Activated CD4-positive, CD25-positive, alpha-beta regulatory T cell treated with anti-CD3 and anti-CD28 coated beads, Interleukin-2, amount 50 U/mL, for 72 hours (primary cell): Measurements from ENCODE around the gene BPIFA2.
"Not testable (repeated sequence)": the region's sequence is repeated elsewhere in the genome, so short reads cannot be mapped to it uniquely, and the experiment has no call there.

Source experiments
- DNase-seq: peaks from one replicate; pipeline ENCODE4 v3.0.0; 2021

Gene BPIFA2, protein sequence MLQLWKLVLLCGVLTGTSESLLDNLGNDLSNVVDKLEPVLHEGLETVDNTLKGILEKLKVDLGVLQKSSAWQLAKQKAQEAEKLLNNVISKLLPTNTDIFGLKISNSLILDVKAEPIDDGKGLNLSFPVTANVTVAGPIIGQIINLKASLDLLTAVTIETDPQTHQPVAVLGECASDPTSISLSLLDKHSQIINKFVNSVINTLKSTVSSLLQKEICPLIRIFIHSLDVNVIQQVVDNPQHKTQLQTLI

DNA sequence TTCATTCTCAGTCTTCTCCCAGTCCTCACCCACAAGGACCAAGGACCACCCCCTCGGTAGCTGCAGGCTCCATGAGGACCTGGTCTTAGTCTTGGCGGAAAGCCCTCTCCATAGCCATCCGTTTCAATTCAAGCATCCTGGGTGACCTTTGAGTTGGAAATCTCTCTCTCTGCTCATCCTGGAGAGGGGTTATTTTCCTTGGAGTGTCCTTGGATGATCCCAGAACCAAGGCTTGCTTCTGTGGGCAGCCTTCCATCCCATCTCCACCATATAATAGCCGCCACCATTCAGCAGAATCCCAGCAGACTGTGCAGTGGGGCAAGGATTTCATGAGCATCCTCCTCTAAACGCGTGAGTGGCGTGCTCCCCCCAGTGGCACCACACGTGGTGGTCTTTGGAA, at the start of gene BPIFA2:
Gene BPIFA2, plus strand, starts transcription at position 301 of the 400 bp plus-strand sequence. CDS start 987 bp downstream, outside the sequence.
- no peak for DNase-seq

DNA sequence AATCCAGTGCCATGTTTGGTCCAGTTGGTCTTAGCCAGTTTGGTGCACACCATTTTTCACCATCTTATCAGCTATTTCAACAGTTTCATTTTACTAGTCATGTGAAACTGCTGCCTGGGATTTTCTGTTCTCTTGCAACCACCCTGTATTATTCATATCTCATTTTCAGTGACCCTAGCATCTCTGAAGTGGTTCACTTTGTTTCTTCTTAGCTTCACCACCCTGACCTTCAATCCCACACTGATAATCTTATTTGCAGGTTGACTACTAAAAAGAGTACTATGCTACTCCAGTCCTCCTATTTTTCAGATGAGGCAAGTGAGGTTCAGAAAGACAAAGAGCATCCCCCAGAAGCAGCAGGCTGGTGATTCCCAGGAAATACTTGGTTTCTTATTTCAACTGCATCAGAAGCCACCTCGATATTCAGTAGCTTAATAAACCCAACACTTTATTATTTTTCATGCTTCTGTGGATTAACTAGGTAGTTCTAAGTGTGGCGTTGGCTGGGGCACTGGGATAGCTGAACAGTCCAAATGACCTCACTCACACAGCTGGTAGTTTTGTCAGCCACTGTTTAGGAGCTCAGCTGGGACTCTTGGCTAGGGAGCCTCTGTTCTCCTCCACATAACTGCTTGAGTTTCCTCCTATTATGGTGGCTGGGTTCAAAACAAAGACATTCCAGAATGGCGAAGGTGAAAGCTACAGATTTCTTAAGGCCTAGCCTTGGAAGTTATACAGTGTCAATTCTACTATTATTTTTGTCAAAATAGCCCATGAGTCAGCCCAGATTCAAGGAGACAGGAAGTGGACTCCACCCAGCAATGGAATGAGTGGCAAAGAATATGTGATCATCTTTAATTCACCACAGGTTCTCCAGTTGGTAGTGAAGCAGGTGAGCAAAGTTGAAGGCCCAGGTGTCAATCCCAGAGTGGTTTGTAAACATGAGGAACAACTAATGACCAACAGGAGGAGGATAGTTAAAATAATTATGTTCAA, 47.9 kb upstream of the BPIFA2 start:
- DNase-seq: no peak

DNA sequence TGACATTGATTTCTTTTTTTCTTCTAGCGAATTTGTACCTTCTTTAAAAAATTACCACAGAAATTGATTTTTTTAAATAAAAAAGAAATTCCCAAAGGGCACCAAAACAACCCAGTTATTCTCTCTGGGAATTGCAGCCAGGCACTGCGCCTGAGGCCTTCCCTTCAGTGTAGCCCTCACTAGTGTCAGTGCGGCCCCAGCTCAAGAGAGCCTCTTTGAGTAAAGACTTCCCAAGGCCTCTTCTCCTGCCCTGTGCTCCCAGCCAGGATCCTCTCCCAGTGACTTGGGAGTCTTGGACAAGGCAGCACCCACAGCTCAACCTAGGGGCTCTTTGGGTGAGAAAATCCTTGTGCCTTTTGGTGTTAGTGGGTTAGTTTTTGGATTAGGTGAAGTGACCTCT, 47.0 kb upstream of the BPIFA2 start:
- DNase-seq: no peak

DNA sequence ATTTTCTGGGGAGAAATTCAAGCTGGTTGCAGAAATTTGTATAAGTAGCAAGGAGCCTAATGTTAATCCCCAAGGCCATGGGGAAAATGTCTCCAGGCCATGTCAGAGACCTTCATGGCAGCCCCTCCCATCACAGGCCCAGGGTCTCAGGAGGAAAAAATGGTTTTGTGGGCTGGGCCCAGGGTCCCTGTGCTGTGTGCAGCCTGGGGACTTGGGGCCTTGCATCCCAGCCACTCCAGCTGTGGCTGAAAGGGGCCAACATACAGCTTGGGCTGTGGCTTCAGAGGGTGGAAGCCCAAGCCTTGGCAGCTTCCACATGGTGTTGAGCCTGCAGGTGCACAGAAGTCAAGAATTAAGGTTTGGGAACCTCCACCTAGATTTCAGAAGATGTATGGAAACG, 45.7 kb upstream of the BPIFA2 start:
- not testable (repeated sequence) for DNase-seq

DNA sequence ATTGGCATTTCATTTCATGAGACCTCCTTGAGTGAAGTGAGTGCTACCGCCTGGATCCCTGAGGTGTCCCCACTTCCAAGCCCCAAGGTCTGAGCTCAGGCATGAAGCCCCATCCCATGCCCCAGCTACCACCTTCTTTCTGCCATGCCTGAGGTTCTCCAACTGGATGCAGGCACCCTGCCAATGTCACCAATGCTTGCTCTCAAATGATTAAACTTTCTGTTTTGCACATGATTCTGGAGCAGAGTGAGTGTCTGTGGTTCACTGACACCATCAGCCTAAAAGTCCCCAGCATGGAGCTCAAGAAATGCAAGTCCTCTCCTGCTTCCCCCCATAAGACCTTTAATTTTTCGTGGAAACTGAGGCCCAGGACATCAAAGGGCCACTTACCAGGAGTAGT, 43.7 kb upstream of the BPIFA2 start:
- DNase-seq: no peak

DNA sequence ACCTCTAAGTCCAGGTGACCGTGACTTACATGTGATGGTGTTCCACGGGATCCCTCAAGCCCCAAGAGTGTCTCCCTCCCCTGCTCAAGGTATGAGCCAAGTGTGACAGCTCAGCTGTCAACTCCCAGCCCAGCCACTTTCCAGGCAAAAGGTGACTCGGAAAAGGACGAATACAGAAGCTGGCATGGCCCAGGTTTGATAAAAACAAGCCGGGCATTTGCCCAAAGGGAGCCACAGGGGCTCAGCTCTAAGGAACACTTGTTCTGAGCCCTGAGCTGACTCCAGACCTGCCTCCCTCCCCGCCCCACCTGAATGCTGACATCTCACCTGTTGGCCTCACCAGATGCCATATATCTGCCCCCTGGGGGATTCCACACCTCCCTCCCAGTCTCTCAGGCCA, 43.0 kb upstream of the BPIFA2 start:
- DNase-seq: no peak

DNA sequence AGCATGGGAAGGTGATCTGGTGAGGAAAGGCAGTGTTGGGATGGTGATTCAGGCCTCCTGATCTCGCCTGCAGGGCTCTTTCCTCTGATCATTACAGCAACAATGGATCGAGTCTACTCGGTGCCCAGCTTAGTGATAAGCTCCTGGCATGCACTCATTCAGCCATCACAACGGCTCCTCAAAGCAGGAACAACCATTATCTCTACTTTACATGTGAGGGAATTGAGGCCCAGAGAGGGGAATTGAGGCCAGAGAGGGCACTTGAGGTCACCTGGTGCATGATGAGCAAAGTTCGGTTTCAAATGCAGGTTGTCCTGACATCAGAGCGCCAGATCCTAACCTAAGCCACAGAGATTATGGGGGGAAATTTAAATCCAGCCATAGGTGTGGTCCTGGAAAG, 42.0 kb upstream of the BPIFA2 start:
- DNase-seq: no peak

DNA sequence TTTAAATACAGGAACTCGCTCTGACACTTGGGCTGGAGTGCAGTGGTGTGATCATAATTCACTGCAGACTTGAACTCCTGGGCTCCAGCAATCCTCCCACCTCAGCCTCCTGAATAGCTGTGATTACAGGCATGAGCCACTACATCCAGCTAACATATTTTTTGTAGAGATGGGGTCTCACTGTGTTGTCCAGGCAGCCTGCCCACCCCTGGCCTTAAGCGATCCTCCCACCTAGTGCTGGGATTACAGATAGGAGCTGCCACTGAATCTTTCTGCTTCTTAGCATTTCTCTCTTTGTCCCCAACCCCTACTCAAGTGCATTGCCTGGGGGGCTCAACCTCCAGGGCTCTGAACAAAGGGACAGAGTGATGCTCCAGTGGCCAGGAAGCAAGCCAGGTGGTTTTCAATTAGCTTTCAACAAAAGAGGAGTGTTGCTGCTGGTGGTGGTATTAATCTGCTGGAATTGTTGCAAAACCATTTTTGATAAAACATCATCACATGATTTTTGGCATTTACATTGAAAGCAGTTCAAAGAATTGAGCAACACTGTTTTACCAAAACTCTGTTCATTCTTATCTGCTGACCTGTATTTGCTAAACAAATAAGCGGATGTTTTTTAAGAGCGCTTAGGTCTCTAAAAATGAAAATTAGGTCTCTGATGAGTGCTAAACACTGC, 40.4 kb upstream of the BPIFA2 start:
- no peak for DNase-seq

DNA sequence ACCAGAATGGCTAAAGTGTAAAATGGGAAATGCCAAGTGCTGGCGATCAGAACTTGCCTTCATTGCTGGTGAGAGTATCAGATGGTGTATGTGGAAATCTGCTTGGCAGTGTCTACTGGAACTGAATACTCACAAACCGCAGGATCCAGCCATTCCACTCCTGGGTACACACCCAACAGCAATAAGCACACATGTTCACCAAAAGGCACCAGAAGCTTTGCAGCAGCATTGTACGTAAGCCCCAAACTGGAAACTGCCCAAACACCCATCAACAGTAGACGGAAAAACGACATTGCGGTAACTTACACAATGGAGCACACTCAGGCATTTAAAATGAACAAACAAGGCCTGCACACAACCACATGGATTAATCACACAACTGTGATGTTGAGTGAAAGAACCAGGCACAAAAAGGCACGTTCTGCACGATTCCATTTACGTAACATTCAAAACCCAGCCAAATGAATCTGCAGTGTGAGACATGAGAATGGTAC, 37.3 kb upstream of the BPIFA2 start:
- DNase-seq: no peak

DNA sequence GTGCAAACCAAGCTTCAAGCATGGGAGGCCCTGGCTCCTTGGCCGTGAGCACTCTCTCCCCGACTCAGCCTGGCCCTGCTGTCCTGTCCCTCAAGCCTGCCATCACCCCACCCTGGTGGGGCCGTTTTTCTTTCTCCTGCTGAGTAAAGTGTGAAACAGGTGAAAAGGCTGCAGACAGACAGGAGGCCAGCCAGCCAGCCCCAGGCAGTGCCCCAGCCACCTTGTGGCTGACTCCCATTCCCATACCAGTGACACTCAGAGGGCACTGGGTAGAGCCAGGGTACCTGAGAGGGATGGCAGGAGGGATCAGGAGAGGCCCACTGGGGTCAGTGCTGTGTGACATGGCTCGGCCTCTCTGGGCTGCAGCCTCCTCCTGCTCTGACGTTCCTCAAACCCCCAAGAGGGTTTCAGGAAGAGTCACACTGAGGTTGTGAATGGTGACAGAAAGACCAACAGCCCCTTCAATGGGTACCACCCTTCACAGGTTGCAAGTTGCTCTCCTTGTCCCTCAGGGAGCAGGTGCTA, 35.9 kb upstream of the BPIFA2 start:
- no peak for DNase-seq

DNA sequence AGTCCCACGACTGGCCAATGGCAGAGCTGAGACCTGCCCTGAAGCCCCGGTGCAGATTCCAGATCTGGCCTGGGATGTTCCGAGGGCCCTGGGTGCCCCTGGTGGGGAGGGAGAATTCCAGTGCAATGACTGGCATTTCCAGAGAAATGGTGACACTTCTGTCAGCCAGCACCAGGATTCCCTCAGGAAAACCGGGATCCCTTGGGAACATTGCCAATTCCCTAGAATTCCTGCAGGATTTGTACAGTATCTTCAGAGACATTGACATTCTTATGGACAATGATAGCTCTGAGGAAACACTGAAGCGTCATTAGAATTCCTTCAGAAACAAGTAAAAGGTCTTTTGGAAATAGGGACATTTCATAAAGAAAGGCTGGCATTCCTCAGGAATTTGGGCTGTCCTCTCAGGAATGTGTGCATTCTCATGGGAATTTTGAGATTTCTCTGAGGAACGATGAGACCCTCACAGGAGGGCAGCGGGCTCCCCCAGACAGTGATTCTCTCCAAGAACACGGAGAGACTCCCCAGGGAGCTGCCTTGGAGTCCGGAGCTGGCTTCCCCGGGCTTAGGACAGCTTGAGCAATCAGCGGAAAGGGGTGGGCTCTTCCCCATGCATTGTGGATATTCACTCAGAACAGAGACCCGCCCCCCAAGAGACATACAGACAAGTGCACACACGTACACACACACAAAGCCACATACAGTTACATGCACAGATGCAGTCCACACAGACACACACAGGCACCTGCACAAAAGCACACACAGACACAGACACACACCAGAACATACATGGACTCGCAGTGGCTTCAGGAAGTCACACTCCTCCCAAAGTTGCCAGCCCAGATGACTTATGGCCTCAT, 35.2 kb upstream of the BPIFA2 start:
- no peak for DNase-seq

DNA sequence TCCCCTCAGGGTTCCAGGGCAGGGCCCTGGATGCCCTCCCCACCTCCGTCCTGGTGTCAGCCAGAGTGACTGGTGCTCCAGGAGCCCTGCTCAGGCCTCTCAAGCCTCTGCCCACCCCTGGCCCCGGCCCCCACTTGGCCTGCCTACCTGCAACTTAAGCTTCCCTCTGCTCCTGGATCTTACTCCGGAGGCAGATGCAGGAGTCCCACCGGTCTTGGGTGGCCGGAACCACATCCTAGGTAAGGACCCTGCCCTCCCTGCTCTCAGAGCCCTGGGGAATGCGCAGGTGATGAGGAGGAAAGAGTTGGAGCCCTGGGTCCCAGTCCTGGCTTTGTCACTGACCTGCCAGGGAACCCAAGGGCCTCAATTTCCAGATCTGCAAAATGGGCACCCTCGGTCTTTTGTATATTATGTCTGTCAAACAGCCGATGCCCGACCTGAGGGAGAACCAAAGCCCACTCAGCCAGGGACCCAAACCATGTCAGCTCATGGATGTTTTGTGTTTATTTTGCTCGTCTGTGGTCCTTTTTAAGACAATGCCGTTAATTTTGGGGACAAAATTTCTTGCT, 34.5 kb upstream of the BPIFA2 start:
- DNase-seq: no peak

DNA sequence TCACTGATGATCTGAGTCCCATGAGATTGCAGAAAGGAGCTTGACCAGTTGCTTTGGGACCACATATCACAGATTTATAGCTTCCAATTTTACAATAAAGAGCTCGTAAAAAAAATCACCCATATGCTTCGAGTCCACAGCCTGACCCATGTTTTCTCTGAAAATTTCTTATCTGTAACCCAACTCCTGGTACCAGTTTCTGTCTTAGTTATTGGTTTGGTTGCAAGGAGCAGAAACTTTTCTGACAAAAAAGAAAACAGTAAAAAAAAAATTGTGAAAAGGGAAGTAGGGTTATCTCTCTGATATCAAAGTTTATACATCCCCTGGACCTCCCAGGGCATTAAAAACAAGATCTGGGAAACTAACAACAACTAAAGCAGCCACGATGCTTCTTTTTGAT, 30.8 kb upstream of the BPIFA2 start:
- no peak for DNase-seq

DNA sequence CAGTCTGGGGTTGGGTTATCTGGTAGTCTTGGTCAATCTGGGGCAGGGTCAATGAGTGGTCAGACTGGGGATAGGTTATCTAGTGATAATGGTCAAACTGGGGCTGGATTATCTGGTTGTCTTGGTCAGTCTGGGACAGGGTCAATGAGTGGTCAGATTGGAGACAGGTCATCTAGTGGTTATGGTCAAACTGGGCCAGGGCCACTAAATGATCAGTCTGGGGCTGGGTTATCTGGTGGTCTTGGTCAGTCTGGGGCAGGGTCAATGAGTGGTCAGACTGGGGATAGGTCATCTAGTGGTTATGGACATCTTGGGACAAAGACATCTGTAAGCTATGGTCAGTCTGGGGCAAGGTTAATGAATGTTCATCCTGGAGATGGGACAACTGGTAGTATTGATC, 28.5 kb upstream of the BPIFA2 start:
- no peak for DNase-seq

DNA sequence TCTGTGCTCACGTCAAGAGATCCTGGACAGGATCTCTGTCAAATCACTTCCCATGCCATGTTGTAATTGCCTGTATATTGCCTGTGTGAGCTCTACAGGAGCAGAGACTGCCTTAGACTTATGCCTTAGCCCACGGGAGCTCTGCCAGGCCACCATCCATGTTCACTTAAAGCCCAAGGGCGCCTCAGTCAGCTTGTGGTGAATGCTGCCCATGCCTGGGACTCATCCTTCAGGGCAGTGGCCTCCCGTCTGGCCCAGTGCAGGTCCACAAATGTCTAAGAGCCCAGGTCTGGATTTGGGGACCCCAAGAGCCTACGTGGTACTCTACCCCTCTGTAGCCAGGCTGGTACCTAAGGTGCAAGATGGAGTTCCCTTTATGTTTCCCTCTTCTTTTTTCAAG, 22.4 kb upstream of the BPIFA2 start:
- no peak for DNase-seq

DNA sequence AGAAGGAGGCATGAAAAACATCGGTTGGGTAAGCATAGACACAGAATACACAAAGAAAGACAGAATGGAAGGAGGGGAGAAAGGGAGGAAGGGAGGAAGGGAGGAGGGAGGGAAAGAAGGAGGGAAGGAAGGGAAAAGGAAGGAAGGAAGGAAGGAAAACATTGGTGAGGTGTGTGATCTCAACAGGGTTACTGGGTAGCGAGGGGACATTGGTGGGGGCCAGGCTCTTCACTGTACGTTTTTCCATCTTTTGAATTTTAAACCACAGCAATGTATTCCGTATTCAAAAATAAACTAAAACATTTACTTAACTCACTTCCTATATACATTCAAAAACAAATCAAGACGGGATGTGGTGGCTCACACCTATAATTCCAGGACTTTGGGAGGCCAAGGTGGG, 20.7 kb upstream of the BPIFA2 start:
- DNase-seq: no peak

DNA sequence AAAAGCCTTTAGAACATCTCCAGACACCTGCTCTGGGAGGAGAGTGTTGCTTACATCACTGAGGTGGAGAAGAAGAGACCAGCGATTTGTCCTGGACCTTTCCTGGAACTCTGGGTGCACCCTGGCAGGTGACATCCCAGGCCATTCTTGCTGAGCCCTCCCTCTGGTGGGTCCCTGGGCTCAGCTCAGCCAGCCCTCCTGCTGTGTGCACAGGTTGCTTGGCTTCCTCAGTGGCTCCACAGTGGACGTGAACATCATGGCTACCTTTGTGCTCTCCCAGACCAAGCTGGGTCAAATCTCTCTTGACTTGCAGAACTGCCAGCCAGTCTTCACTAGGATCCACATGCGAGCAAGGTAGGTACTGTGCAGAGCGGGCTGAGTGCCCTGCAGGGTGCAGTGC, 19.9 kb upstream of the BPIFA2 start:
- no peak for DNase-seq

DNA sequence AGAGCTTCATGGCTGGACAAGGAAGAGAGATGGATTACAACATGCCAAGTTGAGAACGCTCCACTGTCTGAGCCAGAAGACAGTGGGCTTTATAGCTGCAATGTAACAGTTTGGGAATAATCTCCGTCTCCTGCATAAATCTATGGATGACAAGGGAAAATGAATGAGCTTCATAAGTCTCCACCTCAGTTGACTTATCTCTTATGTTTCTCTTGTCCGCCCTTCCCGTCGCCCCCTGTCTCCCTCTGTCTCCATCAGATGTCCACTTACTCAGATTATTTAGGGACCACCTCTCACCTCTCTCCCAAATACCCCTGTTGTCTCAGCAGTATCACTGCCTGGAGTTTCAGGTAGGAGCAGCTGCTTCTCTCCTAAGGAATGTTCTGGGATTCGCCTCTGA, 13.7 kb upstream of the BPIFA2 start:
- DNase-seq: no peak

DNA sequence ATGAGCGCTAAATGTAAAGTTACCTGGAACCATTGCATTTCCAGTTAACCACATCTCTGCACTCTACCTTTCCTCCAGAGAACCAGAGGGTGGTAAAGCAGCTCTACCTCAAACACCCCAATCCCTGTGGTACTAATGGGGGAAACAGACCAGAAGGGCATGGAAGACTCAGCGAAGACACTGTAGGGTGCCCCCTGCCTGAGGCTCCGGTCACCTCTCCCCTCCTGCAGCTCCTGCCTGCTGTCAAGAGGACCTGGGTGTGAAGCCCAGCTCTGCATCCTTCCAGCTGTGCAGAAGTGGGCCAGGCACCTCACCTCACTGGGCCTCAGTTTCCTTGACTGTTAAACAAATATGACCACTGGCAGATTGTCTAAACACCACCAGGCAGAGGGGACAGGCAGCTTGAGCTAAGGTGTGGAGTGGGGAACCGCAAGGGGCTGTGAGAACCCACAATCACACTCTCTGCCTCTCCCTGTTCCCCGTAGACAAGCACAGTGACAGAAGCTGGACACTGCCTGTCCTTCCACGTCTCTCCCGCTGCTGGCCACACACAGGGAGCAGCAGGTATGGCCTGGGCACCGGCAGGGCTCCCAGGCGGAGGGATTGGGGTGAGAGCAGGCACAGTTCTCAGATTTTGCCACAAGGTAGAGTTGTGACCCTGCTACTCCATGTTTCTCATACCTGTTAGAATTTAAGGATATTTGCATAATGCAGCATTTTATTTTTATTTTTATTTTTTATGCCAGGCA, 9.1 kb upstream of the BPIFA2 start:
- no peak for DNase-seq

DNA sequence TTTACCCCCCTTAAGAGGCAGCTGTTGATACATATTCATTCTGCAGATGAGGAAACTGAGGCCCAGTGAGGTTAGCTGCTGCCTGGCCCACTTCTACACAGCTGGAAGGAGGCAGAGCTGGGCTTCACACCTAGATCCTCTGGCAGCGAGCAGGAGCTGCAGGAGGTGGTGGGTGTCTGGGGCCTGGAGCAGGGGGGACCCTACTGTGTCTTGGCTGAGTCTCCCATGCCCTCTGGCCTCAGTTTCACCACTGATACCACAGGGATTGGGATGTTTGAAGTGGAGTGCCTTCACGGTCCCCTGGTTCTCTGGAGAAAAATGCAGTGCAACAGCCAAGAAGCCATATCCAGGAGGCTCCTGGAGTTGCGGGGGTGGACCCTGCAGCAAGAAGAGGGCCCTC, 8.2 kb upstream of the BPIFA2 start:
- no peak for DNase-seq

DNA sequence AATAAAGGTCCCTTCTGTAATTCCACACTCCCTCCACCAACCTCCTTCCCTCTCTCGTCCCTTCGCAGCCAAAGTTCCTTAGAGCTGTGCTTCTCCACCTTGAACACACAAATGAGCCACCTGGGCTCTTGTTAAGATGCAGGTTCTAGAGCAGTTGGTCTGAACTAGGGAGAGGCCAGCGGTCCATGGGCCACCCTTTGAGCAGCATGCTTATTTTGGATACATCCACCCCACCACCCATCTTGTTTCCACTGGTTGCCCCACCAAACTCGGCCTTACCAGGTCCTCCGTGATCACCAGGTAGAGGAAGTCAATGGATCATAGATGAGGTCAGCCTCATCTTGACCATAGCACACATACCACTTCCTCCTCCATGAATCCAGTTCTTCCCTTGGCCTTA, 7.3 kb upstream of the BPIFA2 start:
- no peak for DNase-seq
